Subcutaneous adipose tissue (tissue), 4 donors: ENCODE data around the gene FANCL. TPM values are rescaled to one million over a fixed set of nuclear protein-coding genes. Genes with fewer than 3 reads are reported as not detected.

Experiments used
- CTCF ChIP-seq: fragments of 450-650 bp; IDR thresholded peaks from one replicate; pipeline ENCODE4 v1.5.1; 2016; ENCODE audit warnings: low read depth, mild to moderate bottlenecking, control low read depth, antibody characterized with exemption, moderate library complexity
- total RNA-seq, 4 donors: library from RNA; depleted of rRNA; stranded (reverse); fragments of >200 nt; gene quantifications; one replicate each; pipeline ENCODE4 v1.1.0, GENCODE V29; 2016

The FANCL gene
- total RNA-seq, 4 donors from 2014 or later = 13.4 to 19.8 (median 15.1) TPM

DNA sequence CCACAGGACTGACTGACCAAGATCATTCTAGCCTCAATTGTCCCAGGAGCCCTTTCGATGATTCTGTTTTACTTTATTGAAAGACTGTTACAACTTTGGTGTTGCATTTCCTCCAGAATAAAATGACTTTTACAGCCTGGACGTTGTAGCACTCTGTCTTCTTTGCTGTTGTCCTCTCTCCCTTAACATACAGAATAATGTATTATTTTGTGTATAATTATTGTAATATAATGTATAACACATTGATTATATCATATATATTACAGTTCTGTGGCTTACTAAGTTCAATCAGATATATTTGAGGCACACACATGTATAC is 380 bp upstream of the FANCL start:
- no peak for TF ChIP-seq CTCF

DNA sequence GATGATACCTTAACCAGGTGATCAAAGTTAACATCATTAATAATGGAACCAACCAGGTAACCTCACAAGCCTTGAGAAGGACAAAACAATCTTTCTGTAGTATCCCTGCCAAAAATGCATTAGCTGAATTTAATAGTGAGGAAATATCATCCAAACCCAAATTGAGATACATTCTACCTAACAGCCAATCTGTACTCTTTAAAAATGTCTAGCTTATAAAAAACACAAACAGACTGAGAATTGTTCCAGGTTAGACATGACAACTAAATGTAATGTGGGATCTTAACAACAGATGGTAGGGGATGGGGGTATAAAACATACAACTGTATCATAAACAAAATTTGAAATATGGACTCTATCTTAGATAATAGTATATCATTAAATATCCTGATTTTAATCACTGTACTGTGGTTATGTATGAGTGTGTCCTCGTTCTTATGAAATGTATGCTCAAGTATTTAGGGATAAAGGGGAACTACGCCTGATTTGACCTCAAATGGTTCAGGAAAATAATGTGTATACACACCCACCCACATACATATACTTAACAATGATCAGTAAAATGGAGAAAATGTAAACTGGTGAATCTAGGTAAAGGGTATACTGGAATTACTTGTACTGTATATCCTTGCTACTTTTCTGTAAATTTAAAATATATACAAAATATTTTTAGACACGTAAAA is 1.7 kb downstream of the FANCL start:
- TF ChIP-seq CTCF = no peak

DNA sequence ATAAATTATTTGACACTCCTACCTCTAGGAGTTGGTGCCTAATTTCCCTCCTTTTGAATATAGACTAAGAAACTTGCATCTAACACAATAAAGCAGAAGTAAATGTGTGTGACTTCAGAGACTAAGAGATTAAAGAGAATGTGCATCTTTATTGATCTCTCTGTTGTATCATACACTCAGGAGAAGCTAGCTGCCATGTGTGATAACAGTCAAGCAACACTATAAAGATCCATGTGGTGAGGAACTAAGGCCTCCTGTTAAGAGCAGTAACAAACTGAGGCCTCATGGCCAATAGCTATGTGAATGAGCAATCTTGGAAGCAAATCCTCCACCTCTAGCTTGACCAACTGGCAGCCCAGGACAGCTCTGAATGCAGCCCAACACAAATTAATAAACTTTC is 3.4 kb downstream of the FANCL start:
- TF ChIP-seq CTCF = no peak

DNA sequence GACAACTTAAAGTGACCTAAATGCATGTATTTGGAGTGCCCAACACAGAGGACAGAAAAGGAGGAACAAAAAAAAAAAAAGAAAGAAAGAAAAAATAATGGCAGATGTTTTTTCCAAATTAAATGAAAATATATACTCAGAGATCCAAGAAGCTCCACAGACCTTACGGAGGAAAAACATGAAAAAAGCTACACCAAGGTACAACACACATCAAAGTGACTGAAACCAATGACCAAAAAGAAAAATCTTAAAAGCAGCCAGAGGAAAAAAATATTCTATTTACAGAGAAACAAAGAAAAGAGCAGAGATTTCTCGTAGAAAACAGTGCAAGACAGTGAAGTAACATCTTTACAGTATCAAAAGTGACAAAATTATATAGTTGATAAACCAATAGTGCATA is 5.1 kb downstream of the FANCL start:
- TF ChIP-seq CTCF = no peak

DNA sequence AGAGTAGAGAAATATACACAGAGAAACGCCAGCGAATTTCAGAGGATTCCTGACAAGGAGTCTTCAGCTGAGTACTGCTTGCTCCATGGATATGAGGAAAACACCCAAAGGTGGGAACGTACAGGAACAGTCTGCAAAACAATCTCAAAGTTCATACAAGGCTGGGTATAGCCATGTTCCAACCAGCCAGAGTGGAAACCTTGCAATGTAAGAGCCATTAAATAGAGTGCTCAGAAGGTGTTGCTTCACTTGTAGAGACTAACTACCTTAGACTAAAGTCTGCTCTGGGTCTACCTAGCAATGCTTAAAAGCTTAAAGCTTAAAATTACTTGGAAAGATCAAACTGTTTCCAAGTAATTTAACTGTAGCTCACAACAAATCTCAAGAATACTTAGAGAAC is 6.0 kb downstream of the FANCL start:
- TF ChIP-seq CTCF = no peak

- no peak for TF ChIP-seq CTCF
These were observed 12.8 kb downstream of the FANCL start for GRCh38 chr2:58228299-58228698.

- no peak for TF ChIP-seq CTCF
These were observed 13.8 kb downstream of the FANCL start for GRCh38 chr2:58227171-58227917.
